Sciatic nerve (tissue), 2 donors: Measurements from ENCODE around the gene HAUS3. TPM values are rescaled to one million over a fixed set of nuclear protein-coding genes. Genes with fewer than 3 reads are reported as not detected.

Experiments used
- ATAC-seq: fragments of 200-7000 bp; cut with Tn5 transposase; one replicate; pipeline ENCODE4 v1.9.1; 2020; ENCODE audit warnings: mild to moderate bottlenecking, moderate library complexity
- DNase-seq: peaks from one replicate; pipeline ENCODE4 v3.0.0-alpha.2; 2020; ENCODE audit warnings: low spot score
- intact Hi-C: fragments of 100-400 bp; cut with DNase I; formaldehyde crosslinking; loops from one replicate; pipeline ENCODE4 v1.14.2; 2022
- total RNA-seq: library from RNA; stranded (reverse); fragmentation: NEBNext Ultra II Directional; extraction: Animal tissue kit (Norgen Biotek cat#: 25700); gene quantifications from one replicate; pipeline ENCODE4 v1.2.1, GENCODE V29; 2021
- donor health status: DM: no; HTN: no; CAD: no.
- donor health status: DM: no; HTN: no; CAD: no.

Gene HAUS3
- total RNA-seq, 1 donor from 2014 or later: 15.4 TPM

GRCh38 chr4:2186133-2186864 lies 55.6 kb downstream of the HAUS3 start:
- intact Hi-C loops: no loop called here
- DNase-seq (no peak), ATAC-seq (no peak)

- DNase-seq: no peak
- ATAC-seq: no peak
- intact Hi-C loops: no loop called here
Observed at GRCh38 chr4:2183394-2183793, 58.5 kb downstream of the HAUS3 start.

- ATAC-seq: no peak
- intact Hi-C loops: no loop called here
- DNase-seq: no peak
Observed at GRCh38 chr4:2182994-2183393, 58.9 kb downstream of the HAUS3 start.

GRCh38 chr4:2180410-2180809 lies 61.5 kb downstream of the HAUS3 start:
- DNase-seq: no peak
- ATAC-seq: no peak
- intact Hi-C loops: no loop called here

GRCh38 chr4:2179717-2180116 lies 62.2 kb downstream of the HAUS3 start:
- no peak for DNase-seq
- no peak for ATAC-seq
- intact Hi-C loops: no loop called here

GRCh38 chr4:2178986-2179385 lies 62.9 kb downstream of the HAUS3 start:
- ATAC-seq: no peak
- DNase-seq: no peak
- intact Hi-C loops: no loop called here

Other genes starting within 250 kb of the HAUS3 start
- 27.2 TPM for gene NELFA, start 233.1 kb downstream of the HAUS3 start, total RNA-seq
- gene NAT8L, start 182.8 kb downstream of the HAUS3 start, total RNA-seq: 8.1 TPM
- 7.7 TPM for gene POLN, start within 50 bp of the HAUS3 start, total RNA-seq
- 84.7 TPM for gene MXD4, start 20.0 kb upstream of the HAUS3 start, total RNA-seq
- gene ZFYVE28, start 176.5 kb upstream of the HAUS3 start, total RNA-seq: 23.2 TPM
- gene CFAP99, start 176.8 kb upstream of the HAUS3 start, total RNA-seq: not detected
- gene RNF4, start 227.0 kb upstream of the HAUS3 start, total RNA-seq: 44.5 TPM